Umbilical cord (tissue), 2 donors: ENCODE results near the gene CBR3. TPM values are rescaled to one million over a fixed set of nuclear protein-coding genes. Genes with fewer than 3 reads are reported as not detected.

Source experiments
- DNase-seq: peaks from one replicate; pipeline ENCODE4 v3.0.0-alpha.2; 2015; ENCODE audit warnings: low spot score
- total RNA-seq: library from RNA; depleted of rRNA; stranded (reverse); fragments of >200 nt; gene quantifications from one replicate; pipeline ENCODE4 v1.2.3, GENCODE V29; 2014; ENCODE audit warnings: low replicate concordance; ENCODE audit not compliant: insufficient read depth

The CBR3 gene
- total RNA-seq, 1 donor from 2014 or later: not detected

GRCh38 chr21:36155603-36156338, 20.9 kb downstream of the CBR3 start:
- DNase-seq: peak; percentile 47

GRCh38 chr21:36156339-36156814, 21.5 kb downstream of the CBR3 start:
- DNase-seq: peak; percentile 99

- DNase-seq: peak; percentile 18
These were observed 22.2 kb downstream of the CBR3 start, which contains the start of gene DOP1B for GRCh38 chr21:36156815-36157670. Gene DOP1B (plus strand): TSS chr21:36156824. CDS start chr21:36164734, 7,910 bp downstream.

- DNase-seq: no peak
These were observed 24.6 kb downstream of the CBR3 start for GRCh38 chr21:36159356-36159921.

GRCh38 chr21:36160850-36161178, 25.9 kb downstream of the CBR3 start:
- no peak for DNase-seq

GRCh38 chr21:36162631-36163030, 27.8 kb downstream of the CBR3 start:
- DNase-seq: no peak

GRCh38 chr21:36163750-36164741, 29.2 kb downstream of the CBR3 start:
- DNase-seq: peak; percentile 27

- DNase-seq: no peak
These were observed 30.5 kb downstream of the CBR3 start for GRCh38 chr21:36165356-36165755.

- no peak for DNase-seq
These were observed 31.8 kb downstream of the CBR3 start for GRCh38 chr21:36166705-36167104.

- DNase-seq: no peak
These were observed 32.7 kb downstream of the CBR3 start for GRCh38 chr21:36167541-36167940.

GRCh38 chr21:36169470-36170128, 34.7 kb downstream of the CBR3 start:
- no peak for DNase-seq

- DNase-seq: no peak
These were observed 35.9 kb downstream of the CBR3 start for GRCh38 chr21:36170823-36171222.

GRCh38 chr21:36171336-36171735, 36.5 kb downstream of the CBR3 start:
- DNase-seq: no peak

GRCh38 chr21:36171741-36172331, 37.0 kb downstream of the CBR3 start:
- no peak for DNase-seq

- DNase-seq: no peak
These were observed 39.9 kb downstream of the CBR3 start for GRCh38 chr21:36174780-36175179.

GRCh38 chr21:36175771-36176565, 41.1 kb downstream of the CBR3 start:
- DNase-seq: no peak

GRCh38 chr21:36178349-36178748, 43.5 kb downstream of the CBR3 start:
- no peak for DNase-seq

GRCh38 chr21:36179145-36179544, 44.3 kb downstream of the CBR3 start:
- no peak for DNase-seq

GRCh38 chr21:36180963-36181362, 46.1 kb downstream of the CBR3 start:
- DNase-seq: no peak
